Activated B cell treated with CpG ODN at 0.5 μM for 24 hours (primary cell): ENCODE data around the gene RSBN1. TPM values are rescaled to one million over a fixed set of nuclear protein-coding genes. Genes with fewer than 3 reads are reported as not detected.

ENCODE experiments used
- ATAC-seq: fragments of 200-7000 bp; cut with Tn5 transposase; one replicate; pipeline ENCODE4 v1.10.0; 2021; ENCODE audit warnings: low read depth, mild to moderate bottlenecking, moderate library complexity
- CTCF ChIA-PET: fragments of 350-600 bp; sonication (Branson Sonifier 250); formaldehyde crosslinking; loops from one replicate; lab custom pipeline; 2021; ENCODE audit warnings: antibody characterized with exemption; lab: Charles Lee
- POLR2A ChIA-PET: fragments of 350-600 bp; sonication (Branson Sonifier 250); formaldehyde crosslinking; loops from one replicate; lab custom pipeline; 2021; ENCODE audit warnings: antibody characterized with exemption; lab: Charles Lee
- DNase-seq: peaks from one replicate; pipeline ENCODE4 v3.0.0; 2022
- H3K27ac Mint-ChIP-seq: one replicate; pipeline ENCODE4 v1.8.0; 2020; ENCODE audit warnings: mixed read lengths
- H3K27me3 Mint-ChIP-seq: one replicate; pipeline ENCODE4 v1.8.0; 2021; ENCODE audit warnings: mixed read lengths
- H3K36me3 Mint-ChIP-seq: one replicate; pipeline ENCODE4 v1.8.0; 2021; ENCODE audit warnings: low read depth, mixed read lengths
- H3K4me1 Mint-ChIP-seq: one replicate; pipeline ENCODE4 v1.8.0; 2021; ENCODE audit warnings: mixed read lengths
- H3K4me3 Mint-ChIP-seq: one replicate; pipeline ENCODE4 v1.8.0; 2020; ENCODE audit warnings: mild to moderate bottlenecking, mixed read lengths
- H3K9me3 Mint-ChIP-seq: one replicate; pipeline ENCODE4 v1.8.0; 2020; ENCODE audit warnings: mixed read lengths
- intact Hi-C: fragments of 100-400 bp; cut with micrococcal nuclease; formaldehyde crosslinking; loops from one replicate; pipeline ENCODE4 v1.15.1; 2024
- total RNA-seq: library from RNA; stranded (reverse); gene quantifications from 2 replicates; pipeline ENCODE4 v1.2.3, GENCODE V29; 2022
- TF ChIP-seq, protein P1 (sequence below): fragments of 200-600 bp; IDR thresholded peaks from one replicate; pipeline ENCODE4 v1.8.0; 2022; ENCODE audit warnings: antibody characterized with exemption, mild to moderate bottlenecking

Gene RSBN1
- total RNA-seq, 1 donor from 2014 or later, result 29.1 TPM

DNA sequence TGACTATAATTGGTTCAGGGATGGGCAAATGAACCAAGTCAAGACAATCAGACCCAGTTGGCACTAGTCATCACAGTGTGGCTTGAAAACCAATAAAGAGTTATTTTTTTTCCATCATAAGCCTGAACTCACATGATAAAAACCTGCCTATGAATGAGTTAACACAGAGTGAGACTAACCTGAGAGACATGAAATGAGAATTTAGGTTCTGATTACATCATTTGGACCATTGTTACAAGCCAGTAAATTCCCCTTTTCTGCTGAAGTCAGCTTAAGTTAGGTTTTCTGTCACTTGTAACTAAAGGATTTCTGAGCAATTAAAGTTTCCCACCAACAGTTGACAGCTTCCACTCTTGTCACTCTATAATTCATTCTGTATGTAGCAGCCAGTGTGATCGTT is 9.6 kb upstream of the RSBN1 start:
- H3K4me1 Mint-ChIP-seq, result no peaks in the 10 kb centered on the region
- intact Hi-C loops, result no loop called here
- no peak for DNase-seq
- CTCF ChIA-PET, result no interaction called here
- no peak for ATAC-seq
- POLR2A ChIA-PET, result no interaction called here
- no peak overlapping the region for H3K4me3 Mint-ChIP-seq
- H3K9me3 Mint-ChIP-seq, result no peaks in the 10 kb centered on the region
- H3K27me3 Mint-ChIP-seq, result no peaks in the 10 kb centered on the region
- no peak overlapping the region for H3K27ac Mint-ChIP-seq
- peaks cover 42% of the 10 kb centered on the region for H3K36me3 Mint-ChIP-seq
- TF ChIP-seq, protein P1, sequence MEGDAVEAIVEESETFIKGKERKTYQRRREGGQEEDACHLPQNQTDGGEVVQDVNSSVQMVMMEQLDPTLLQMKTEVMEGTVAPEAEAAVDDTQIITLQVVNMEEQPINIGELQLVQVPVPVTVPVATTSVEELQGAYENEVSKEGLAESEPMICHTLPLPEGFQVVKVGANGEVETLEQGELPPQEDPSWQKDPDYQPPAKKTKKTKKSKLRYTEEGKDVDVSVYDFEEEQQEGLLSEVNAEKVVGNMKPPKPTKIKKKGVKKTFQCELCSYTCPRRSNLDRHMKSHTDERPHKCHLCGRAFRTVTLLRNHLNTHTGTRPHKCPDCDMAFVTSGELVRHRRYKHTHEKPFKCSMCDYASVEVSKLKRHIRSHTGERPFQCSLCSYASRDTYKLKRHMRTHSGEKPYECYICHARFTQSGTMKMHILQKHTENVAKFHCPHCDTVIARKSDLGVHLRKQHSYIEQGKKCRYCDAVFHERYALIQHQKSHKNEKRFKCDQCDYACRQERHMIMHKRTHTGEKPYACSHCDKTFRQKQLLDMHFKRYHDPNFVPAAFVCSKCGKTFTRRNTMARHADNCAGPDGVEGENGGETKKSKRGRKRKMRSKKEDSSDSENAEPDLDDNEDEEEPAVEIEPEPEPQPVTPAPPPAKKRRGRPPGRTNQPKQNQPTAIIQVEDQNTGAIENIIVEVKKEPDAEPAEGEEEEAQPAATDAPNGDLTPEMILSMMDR, result no peak

DNA sequence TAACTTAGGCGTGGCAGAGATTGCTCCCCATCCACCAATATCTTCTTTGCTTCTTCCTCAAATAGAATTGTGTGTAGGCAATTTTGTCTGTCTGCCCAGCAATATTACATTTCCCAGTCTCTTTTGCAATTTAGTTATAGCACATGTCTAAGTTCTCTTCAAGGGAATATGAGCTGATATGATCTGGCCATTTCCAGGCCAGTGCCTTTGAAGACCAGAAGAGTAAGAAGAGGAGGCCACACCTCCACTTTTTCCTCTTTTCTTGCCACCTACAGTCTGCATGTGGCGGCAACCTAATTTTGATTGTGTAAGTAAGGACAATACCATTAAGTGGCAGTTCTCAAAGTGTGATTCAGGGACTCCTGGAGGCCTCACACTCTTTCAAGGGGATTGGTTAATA is 6.3 kb upstream of the RSBN1 start:
- TF ChIP-seq, protein P1, result no peak
- ChIA-PET CTCF (no interaction called here), POLR2A (no interaction called here)
- H3K4me3 Mint-ChIP-seq, result no peak overlapping the region
- intact Hi-C loops, result no loop called here
- ATAC-seq (no peak), DNase-seq (no peak)
- H3K27ac Mint-ChIP-seq, result no peak overlapping the region
- H3K9me3 Mint-ChIP-seq, result no peaks in the 10 kb centered on the region
- H3K27me3 Mint-ChIP-seq, result no peaks in the 10 kb centered on the region
- H3K36me3 Mint-ChIP-seq, result peaks cover 41% of the 10 kb centered on the region
- H3K4me1 Mint-ChIP-seq, result no peaks in the 10 kb centered on the region

GRCh38 chr1:113813218-113813617 is 942 bp upstream of the RSBN1 start:
- DNase-seq (no peak), ATAC-seq (no peak)
- H3K9me3 Mint-ChIP-seq, result no peaks in the 10 kb centered on the region
- CTCF ChIA-PET, result no interaction called here
- TF ChIP-seq, protein P1, result no peak
- POLR2A ChIA-PET, result interaction anchor here (3.1 kb wide), 1 partner anchor 54 kb away, joined by 78 read pairs; the partner anchor contains the start of gene PHTF1
- peaks cover 37% of the 10 kb centered on the region for H3K4me1 Mint-ChIP-seq
- H3K27me3 Mint-ChIP-seq, result no peaks in the 10 kb centered on the region
- H3K27ac Mint-ChIP-seq, result peak overlapping the region; percentile 93
- H3K4me3 Mint-ChIP-seq, result peak overlapping the region; percentile 94
- peaks cover 26% of the 10 kb centered on the region for H3K36me3 Mint-ChIP-seq
- intact Hi-C loops, result loop anchor here (1.0 to 5.0 kb wide), 8 partner anchors 12 to 1096 kb away; partner anchors contain the start of genes BCAS2, LRIG2, MAGI3 and NRAS

- H3K36me3 Mint-ChIP-seq, result peaks cover 26% of the 10 kb centered on the region
- H3K27me3 Mint-ChIP-seq, result no peaks in the 10 kb centered on the region
- ATAC-seq (no peak), DNase-seq (no peak)
- H3K4me3 Mint-ChIP-seq, result peak overlapping the region; percentile 94
- peaks cover 40% of the 10 kb centered on the region for H3K4me1 Mint-ChIP-seq
- peak overlapping the region; percentile 93 for H3K27ac Mint-ChIP-seq
- TF ChIP-seq, protein P1, result no peak
- POLR2A ChIA-PET, result interaction anchor here (0.5 to 3.1 kb wide), 20 partner anchors 9 to 1208 kb away, joined by 3 to 78 read pairs (median 3); partner anchors contain the start of genes AP4B1, DCLRE1B, HIPK1 and NRAS
- CTCF ChIA-PET, result interaction anchor here (1.0 kb wide), 2 partner anchors 23 to 53 kb away, joined by 4 to 5 read pairs; no protein-coding TSS in a partner anchor
- intact Hi-C loops, result loop anchor here (1.0 to 5.0 kb wide), 18 partner anchors 13 to 1193 kb away; partner anchors contain the start of genes BCAS2, CAPZA1, CSDE1 and DCLRE1B
- no peaks in the 10 kb centered on the region for H3K9me3 Mint-ChIP-seq
Observed at GRCh38 chr1:113812661-113813135, 422 bp upstream of the RSBN1 start.

DNA sequence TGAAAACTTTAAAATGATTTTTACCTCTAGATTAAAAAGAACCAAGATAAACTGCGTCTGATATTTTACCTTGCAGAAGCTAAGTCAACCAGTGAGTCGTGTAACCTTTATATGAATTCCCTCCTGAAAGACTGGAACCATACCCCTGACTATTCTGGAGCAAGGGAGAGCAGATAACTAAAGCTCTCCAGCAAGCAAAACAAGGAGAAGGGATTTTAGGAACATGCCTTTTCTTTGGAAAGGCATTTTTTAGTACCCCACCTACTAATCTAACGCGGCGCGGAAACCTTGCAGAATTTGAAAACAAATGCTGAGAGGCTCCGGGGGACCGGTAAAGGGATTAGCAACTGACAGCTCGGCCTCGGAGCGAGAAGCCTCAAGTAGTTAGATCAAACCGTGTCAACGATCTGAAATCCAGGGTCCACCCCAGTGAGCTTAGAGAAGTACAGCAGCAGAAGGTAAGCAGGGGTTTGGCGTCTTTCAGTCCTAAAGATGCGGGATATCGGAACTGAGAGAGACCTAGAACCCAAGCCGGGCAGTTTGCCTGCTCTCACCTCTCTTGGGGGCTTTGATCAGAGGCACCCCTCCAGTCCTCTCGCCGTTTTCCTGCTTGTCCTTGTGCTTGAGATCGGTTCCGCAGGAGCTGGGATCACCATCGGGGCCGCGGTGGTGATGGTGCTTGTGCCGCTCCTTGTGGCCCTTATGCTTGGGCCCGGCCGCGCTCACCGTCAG is 954 bp downstream of the RSBN1 start:
- TF ChIP-seq, protein P1, result no peak
- Mint-ChIP-seq H3K27ac (peak overlapping the region; percentile 93), H3K4me1 (peaks cover 44% of the 10 kb centered on the region), H3K36me3 (peaks cover 22% of the 10 kb centered on the region), H3K9me3 (no peaks in the 10 kb centered on the region), H3K4me3 (peak overlapping the region; percentile 94), H3K27me3 (no peaks in the 10 kb centered on the region)
- ATAC-seq (no peak), DNase-seq (no peak)
- POLR2A ChIA-PET, result interaction anchor here (0.6 to 3.1 kb wide), 10 partner anchors 8 to 119 kb away, joined by 3 to 78 read pairs (median 6); partner anchors contain the start of genes AP4B1, DCLRE1B, HIPK1 and PHTF1
- CTCF ChIA-PET, result interaction anchor here (1.0 kb wide), 1 partner anchor 53 kb away, joined by 3 read pairs; no protein-coding TSS in a partner anchor
- intact Hi-C loops, result loop anchor here (2.0 to 5.0 kb wide), 5 partner anchors 15 to 1094 kb away; partner anchors contain the start of genes BCAS2, MAGI3, NRAS and PPM1J
